Measurements from ENCODE around the gene NRDC.

DNA sequence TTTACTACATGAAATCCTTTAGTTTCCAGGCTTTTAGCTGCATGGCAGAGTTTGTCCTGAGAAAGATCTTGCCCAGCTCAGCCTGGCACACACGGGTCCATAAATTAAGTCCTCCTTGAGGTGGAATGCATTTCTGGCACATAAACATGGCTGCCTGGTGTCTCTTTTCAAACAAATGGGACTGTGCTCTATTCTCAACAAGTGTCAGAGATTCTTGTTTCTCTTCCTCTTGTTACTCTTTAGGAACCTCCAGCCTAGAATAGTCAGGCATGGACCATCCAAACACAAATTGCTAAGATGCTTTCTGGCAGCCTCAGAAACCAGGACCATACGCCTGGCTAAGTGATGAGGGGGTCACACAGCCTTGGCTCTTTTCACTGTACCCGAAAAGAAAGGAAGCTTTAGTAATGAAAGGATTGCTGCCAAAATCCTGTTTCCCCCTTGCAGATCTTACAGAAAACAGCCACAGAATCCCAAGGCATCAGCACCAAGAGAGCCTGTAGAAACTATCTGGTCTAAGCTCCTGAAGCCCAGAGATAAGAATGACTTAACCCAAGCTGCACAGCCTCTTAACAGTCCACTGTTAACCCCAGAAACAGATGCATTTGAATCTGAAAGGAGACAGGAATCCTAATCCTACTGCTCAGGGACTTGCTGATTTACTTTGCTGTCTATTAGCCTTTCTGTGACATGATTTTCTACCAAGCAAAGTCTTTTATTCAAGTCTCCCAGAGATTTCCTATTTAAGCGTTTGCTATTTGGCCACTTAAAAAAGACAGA is 31.9 kb upstream of the NRDC start:
- TF ChIP-seq EP300 (IDR thresholded peaks at IDR 0.05) = no peak
- TF ChIP-seq POLR2AphosphoS5 (IDR thresholded peaks at IDR 0.05) = no peak
